ENCODE results near the gene NT5E.

NT5E gene

GRCh38 chr6:85422996-85423395, 26.9 kb upstream of the NT5E start:
- H3K4me3 ChIP-seq (ENCODE audit: low read length): no peak overlapping the region
- no peak for DNase-seq (ENCODE audit: low read depth)
- no peak for TF ChIP-seq CTCF (conservative IDR thresholded peaks at IDR 0.05; ENCODE audit: low read depth, low read length)

- no peak for TF ChIP-seq CTCF (conservative IDR thresholded peaks at IDR 0.05; ENCODE audit: low read depth, low read length)
- H3K4me3 ChIP-seq (ENCODE audit: low read length): no peak overlapping the region
- no peak for DNase-seq (ENCODE audit: low read depth)
These were observed 24.9 kb upstream of the NT5E start for GRCh38 chr6:85424981-85425380.

- TF ChIP-seq CTCF (conservative IDR thresholded peaks at IDR 0.05; ENCODE audit: low read depth, low read length): no peak
- DNase-seq (ENCODE audit: low read depth): no peak
- no peak overlapping the region for H3K4me3 ChIP-seq (ENCODE audit: low read length)
These were observed 23.9 kb upstream of the NT5E start for GRCh38 chr6:85425997-85426396.

- no peak for DNase-seq (ENCODE audit: low read depth)
These were observed 21.4 kb upstream of the NT5E start for GRCh38 chr6:85428486-85428885.

GRCh38 chr6:85429346-85429745, 20.5 kb upstream of the NT5E start:
- no peak for TF ChIP-seq CTCF (conservative IDR thresholded peaks at IDR 0.05; ENCODE audit: low read depth, low read length)
- H3K4me3 ChIP-seq (ENCODE audit: low read length): no peak overlapping the region
- no peak for DNase-seq (ENCODE audit: low read depth)

More at GRCh38 chr6:85428486-85428885, 21.4 kb upstream of the NT5E start:
- no peak for TF ChIP-seq CTCF (conservative IDR thresholded peaks at IDR 0.05; ENCODE audit: low read depth, low read length)
- no peak overlapping the region for H3K4me3 ChIP-seq (ENCODE audit: low read length)

GRCh38 chr6:85431271-85431670, 18.6 kb upstream of the NT5E start:
- no peak for DNase-seq (ENCODE audit: low read depth)
- no peak overlapping the region for H3K4me3 ChIP-seq (ENCODE audit: low read length)
- no peak for TF ChIP-seq CTCF (conservative IDR thresholded peaks at IDR 0.05; ENCODE audit: low read depth, low read length)

- DNase-seq (ENCODE audit: low read depth): no peak
- TF ChIP-seq CTCF (conservative IDR thresholded peaks at IDR 0.05; ENCODE audit: low read depth, low read length): no peak
- no peak overlapping the region for H3K4me3 ChIP-seq (ENCODE audit: low read length)
These were observed 17.3 kb upstream of the NT5E start for GRCh38 chr6:85432554-85432953.
